CD4-positive, alpha-beta T cell treated with Interleukin-4 for 4 hours (primary cell): ENCODE results near the gene VDAC1.
"Not testable (repeated sequence)": the region's sequence is repeated elsewhere in the genome, so short reads cannot be mapped to it uniquely, and the experiment has no call there.

Experiments used
- DNase-seq: peaks from one replicate; pipeline ENCODE4 v3.0.0-alpha.2; 2020

Gene VDAC1

GRCh38 chr5:133994297-133994989, 10.3 kb downstream of the VDAC1 start:
- no peak for DNase-seq

- no peak for DNase-seq
Observed at GRCh38 chr5:133993185-133993936, 11.4 kb downstream of the VDAC1 start.

- no peak for DNase-seq
Observed at GRCh38 chr5:133992429-133993155, 12.2 kb downstream of the VDAC1 start.

GRCh38 chr5:133991171-133991910, 13.4 kb downstream of the VDAC1 start:
- no peak for DNase-seq

GRCh38 chr5:133990396-133990795, 14.4 kb downstream of the VDAC1 start:
- no peak for DNase-seq

GRCh38 chr5:133985540-133986180, 19.1 kb downstream of the VDAC1 start:
- no peak for DNase-seq

GRCh38 chr5:133983674-133984073, 21.1 kb downstream of the VDAC1 start:
- no peak for DNase-seq

- no peak for DNase-seq
Observed at GRCh38 chr5:133981714-133982113, 23.1 kb downstream of the VDAC1 start.

GRCh38 chr5:133980652-133981051, 24.1 kb downstream of the VDAC1 start:
- DNase-seq = no peak

- no peak for DNase-seq
Observed at GRCh38 chr5:133978943-133979342, 25.8 kb downstream of the VDAC1 start.

- no peak for DNase-seq
Observed at GRCh38 chr5:133977858-133978257, 26.9 kb downstream of the VDAC1 start.

- no peak for DNase-seq
Observed at GRCh38 chr5:133977161-133977787, 27.5 kb downstream of the VDAC1 start.

GRCh38 chr5:133975546-133975945, 29.2 kb downstream of the VDAC1 start:
- DNase-seq = not testable (repeated sequence)

- DNase-seq = no peak
Observed at GRCh38 chr5:133974142-133974541, 30.6 kb downstream of the VDAC1 start.

- no peak for DNase-seq
Observed at GRCh38 chr5:133970325-133970909, 34.4 kb downstream of the VDAC1 start.

- DNase-seq = no peak
Observed at GRCh38 chr5:133969654-133970324, 35.0 kb downstream of the VDAC1 start.

GRCh38 chr5:133968204-133968980, 36.4 kb downstream of the VDAC1 start, which contains the start of gene C5orf15:
Gene C5orf15, minus strand, starts transcription at chr5:133968625. Its CDS starts 41 bp downstream, at chr5:133968584.
- peak; percentile 92 for DNase-seq

GRCh38 chr5:133967698-133968203, 37.0 kb downstream of the VDAC1 start:
- DNase-seq = peak; percentile 14

GRCh38 chr5:133967124-133967523, 37.7 kb downstream of the VDAC1 start:
- no peak for DNase-seq

- DNase-seq = no peak
Observed at GRCh38 chr5:133966090-133966489, 38.7 kb downstream of the VDAC1 start.
